Measurements from ENCODE around the gene RPL3. TPM values are rescaled to one million over a fixed set of nuclear protein-coding genes. Genes with fewer than 3 reads are reported as not detected.

The RPL3 gene
- total RNA-seq, 1 experiment from 2014 or later = 1,117 TPM

DNA sequence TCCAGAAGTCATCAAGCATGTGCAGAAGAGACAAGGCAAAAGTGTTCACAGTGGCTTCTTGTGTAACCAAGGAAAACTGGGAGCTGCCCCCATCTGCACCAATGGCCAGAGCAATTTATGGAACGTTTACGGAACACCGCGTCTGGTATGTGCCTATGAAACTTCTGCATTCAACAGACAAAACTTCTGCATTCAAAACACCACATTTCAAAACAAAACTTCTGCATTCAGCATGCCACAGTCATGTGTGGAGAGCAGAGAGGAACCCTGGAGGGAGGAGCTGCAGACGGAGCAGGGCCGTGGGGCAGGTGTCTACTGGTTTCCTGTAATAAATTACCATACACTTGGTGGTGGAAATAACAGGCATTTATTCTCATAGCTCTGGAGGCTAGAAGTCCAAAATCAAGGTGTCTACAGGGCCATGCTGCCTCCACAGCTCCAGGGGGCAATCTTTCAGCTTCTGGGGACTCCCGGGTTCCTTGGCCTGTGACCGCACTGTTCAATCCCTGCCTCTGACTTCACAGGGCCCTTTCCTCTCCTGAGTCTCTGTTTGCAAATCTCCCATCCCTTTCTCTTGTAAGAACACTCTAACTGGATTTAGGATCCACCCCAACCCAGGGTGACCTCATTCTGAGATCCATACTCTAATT lies 32.2 kb downstream of the RPL3 start:
- no peak for TF ChIP-seq EZH2 (IDR thresholded peaks at IDR 0.05; ENCODE audit: borderline replicate concordance, low read depth, low read length, poor library complexity, severe bottlenecking)
- TF ChIP-seq, protein P1, sequence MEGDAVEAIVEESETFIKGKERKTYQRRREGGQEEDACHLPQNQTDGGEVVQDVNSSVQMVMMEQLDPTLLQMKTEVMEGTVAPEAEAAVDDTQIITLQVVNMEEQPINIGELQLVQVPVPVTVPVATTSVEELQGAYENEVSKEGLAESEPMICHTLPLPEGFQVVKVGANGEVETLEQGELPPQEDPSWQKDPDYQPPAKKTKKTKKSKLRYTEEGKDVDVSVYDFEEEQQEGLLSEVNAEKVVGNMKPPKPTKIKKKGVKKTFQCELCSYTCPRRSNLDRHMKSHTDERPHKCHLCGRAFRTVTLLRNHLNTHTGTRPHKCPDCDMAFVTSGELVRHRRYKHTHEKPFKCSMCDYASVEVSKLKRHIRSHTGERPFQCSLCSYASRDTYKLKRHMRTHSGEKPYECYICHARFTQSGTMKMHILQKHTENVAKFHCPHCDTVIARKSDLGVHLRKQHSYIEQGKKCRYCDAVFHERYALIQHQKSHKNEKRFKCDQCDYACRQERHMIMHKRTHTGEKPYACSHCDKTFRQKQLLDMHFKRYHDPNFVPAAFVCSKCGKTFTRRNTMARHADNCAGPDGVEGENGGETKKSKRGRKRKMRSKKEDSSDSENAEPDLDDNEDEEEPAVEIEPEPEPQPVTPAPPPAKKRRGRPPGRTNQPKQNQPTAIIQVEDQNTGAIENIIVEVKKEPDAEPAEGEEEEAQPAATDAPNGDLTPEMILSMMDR (conservative IDR thresholded peaks at IDR 0.05; ENCODE audit: low read depth, low read length) = no peak

DNA sequence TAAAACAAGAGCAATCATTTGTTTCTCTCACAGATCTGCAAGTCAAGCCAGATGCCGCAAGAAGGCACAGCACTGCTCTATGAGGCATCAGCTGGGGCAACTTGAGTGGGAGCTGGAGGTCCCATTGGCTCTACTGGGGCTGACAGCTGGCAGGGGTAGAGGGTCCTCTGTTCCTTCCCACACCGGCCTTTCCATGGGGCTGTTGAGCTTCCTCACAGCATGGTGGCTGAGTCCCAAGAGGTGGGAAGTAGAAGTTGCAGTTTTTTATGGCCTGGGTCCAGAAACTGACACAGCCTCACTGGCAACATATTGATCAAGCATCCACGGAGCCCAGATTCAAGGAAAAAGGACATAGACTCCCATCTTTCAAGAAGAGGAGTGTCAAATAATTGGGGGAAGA lies 34.4 kb downstream of the RPL3 start:
- intact Hi-C loops (cut with micrococcal nuclease; ENCODE audit: unreplicated experiment) = no loop called here
- DNase-seq (ENCODE audit: low spot score) = no peak
- peaks cover 5% of the 10 kb centered on the region for H3K4me1 ChIP-seq (ENCODE audit: insufficient read depth, low read length, poor library complexity, severe bottlenecking)
- no peak overlapping the region for H3K4me3 ChIP-seq (ENCODE audit: low read depth, low read length, poor library complexity, severe bottlenecking)
- POLR2A ChIA-PET (ENCODE audit: low non-redundant PET) = interaction anchor here (0.7 kb wide), 1 partner anchor 834 kb away, joined by 5 read pairs; no protein-coding TSS in a partner anchor
- H3K36me3 ChIP-seq (ENCODE audit: insufficient read depth, low read length, poor library complexity, severe bottlenecking) = no peaks in the 10 kb centered on the region
- BruUV-seq (replicated peaks) = no TSS peak
- H3K9me3 ChIP-seq (ENCODE audit: low read depth, low read length, poor library complexity, severe bottlenecking) = no peaks in the 10 kb centered on the region
- H3K27me3 ChIP-seq (replicated peaks; ENCODE audit: insufficient read depth, low read depth, low read length, poor library complexity) = no peaks in the 10 kb centered on the region
- TF ChIP-seq, protein P1 (conservative IDR thresholded peaks at IDR 0.05; ENCODE audit: low read depth, low read length) = no peak
- TF ChIP-seq EZH2 (IDR thresholded peaks at IDR 0.05; ENCODE audit: borderline replicate concordance, low read depth, low read length, poor library complexity, severe bottlenecking) = no peak
- no peak overlapping the region for H3K27ac ChIP-seq (ENCODE audit: low read depth, low read length, poor library complexity, severe bottlenecking)
- CTCF ChIA-PET = no interaction called here

More for the DNA sequence above, 32.2 kb downstream of the RPL3 start:
- POLR2A ChIA-PET (ENCODE audit: low non-redundant PET) = interaction anchor here (0.6 kb wide), 1 partner anchor 32 kb away, joined by 3 read pairs; no protein-coding TSS in a partner anchor
- Histone ChIP-seq H3K9me3 (ENCODE audit: low read depth, low read length, poor library complexity, severe bottlenecking) (no peaks in the 10 kb centered on the region), H3K4me1 (ENCODE audit: insufficient read depth, low read length, poor library complexity, severe bottlenecking) (peaks cover 14% of the 10 kb centered on the region), H3K27me3 (replicated peaks; ENCODE audit: insufficient read depth, low read depth, low read length, poor library complexity) (no peaks in the 10 kb centered on the region), H3K4me3 (ENCODE audit: low read depth, low read length, poor library complexity, severe bottlenecking) (no peak overlapping the region), H3K36me3 (ENCODE audit: insufficient read depth, low read length, poor library complexity, severe bottlenecking) (no peaks in the 10 kb centered on the region), H3K27ac (ENCODE audit: low read depth, low read length, poor library complexity, severe bottlenecking) (no peak overlapping the region)
- intact Hi-C loops (cut with micrococcal nuclease; ENCODE audit: unreplicated experiment) = no loop called here
- DNase-seq (ENCODE audit: low spot score) = no peak
- BruUV-seq (replicated peaks) = no TSS peak
- CTCF ChIA-PET = no interaction called here

DNA sequence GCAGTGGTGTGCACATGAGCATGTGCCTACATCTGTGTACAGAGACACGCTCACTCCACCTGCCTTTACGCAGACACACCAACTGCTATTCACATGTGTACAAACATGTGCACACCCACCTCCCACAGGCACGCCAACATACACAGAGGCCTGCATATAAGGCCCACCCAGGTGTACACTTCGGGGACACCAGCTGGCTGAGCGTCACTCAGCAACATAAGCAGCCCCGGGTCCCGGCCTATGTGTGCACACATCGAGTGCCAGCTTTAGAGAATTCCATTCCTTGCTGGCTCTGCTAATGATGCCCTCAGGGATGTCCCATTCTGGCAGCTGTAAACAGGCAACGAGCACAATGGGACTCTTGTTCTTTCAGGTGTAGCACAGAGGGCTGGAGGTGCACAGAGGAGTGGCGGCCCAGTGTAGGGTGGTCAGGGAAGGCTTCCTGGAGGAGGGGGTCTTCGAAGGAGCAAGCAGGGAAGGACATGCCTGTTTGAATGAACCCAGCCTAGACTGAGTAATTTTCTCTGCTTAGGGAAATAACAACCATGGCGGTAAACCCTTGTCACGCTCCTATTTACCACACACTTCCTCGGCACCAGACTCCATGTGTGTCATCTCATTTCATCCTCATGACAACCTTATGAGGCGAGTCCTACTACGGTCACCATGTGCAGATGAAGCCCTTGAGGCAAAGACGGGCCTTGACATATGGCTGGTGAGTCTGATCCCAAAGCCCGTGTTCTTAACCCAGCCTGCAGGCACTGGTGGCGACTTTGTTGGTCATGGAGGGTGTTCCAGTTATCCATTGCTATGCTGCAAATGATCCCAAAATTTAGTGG lies 35.1 kb downstream of the RPL3 start:
- DNase-seq (ENCODE audit: low spot score) = no peak
- TF ChIP-seq EZH2 (IDR thresholded peaks at IDR 0.05; ENCODE audit: borderline replicate concordance, low read depth, low read length, poor library complexity, severe bottlenecking) = no peak
- TF ChIP-seq, protein P1 (conservative IDR thresholded peaks at IDR 0.05; ENCODE audit: low read depth, low read length) = no peak
- no peaks in the 10 kb centered on the region for H3K27me3 ChIP-seq (replicated peaks; ENCODE audit: insufficient read depth, low read depth, low read length, poor library complexity)
- peaks cover 5% of the 10 kb centered on the region for H3K4me1 ChIP-seq (ENCODE audit: insufficient read depth, low read length, poor library complexity, severe bottlenecking)
- H3K4me3 ChIP-seq (ENCODE audit: low read depth, low read length, poor library complexity, severe bottlenecking) = no peak overlapping the region
- no peaks in the 10 kb centered on the region for H3K36me3 ChIP-seq (ENCODE audit: insufficient read depth, low read length, poor library complexity, severe bottlenecking)
- no peaks in the 10 kb centered on the region for H3K9me3 ChIP-seq (ENCODE audit: low read depth, low read length, poor library complexity, severe bottlenecking)
- no TSS peak for BruUV-seq (replicated peaks)
- ChIA-PET POLR2A (ENCODE audit: low non-redundant PET) (interaction anchor here (0.7 kb wide), 1 partner anchor 834 kb away, joined by 5 read pairs; no protein-coding TSS in a partner anchor), CTCF (no interaction called here)
- intact Hi-C loops (cut with micrococcal nuclease; ENCODE audit: unreplicated experiment) = no loop called here
- H3K27ac ChIP-seq (ENCODE audit: low read depth, low read length, poor library complexity, severe bottlenecking) = no peak overlapping the region

Measured in A673 (cell line).